ENCODE data around the gene NCAM2. TPM values are rescaled to one million over a fixed set of nuclear protein-coding genes. Genes with fewer than 3 reads are reported as not detected.

NCAM2 gene
- total and polyA plus RNA-seq, 2 of the 8 experiments (the other 6 are each of a cell fraction or from before 2014, with no cell fraction given), result 0.14 to 1.1 TPM

GRCh38 chr21:21439761-21440160, 441.6 kb downstream of the NCAM2 start:
- H3K4ac ChIP-seq (replicated peaks; ENCODE audit: insufficient read length, low read depth, low read length), result no peak overlapping the region
- no peak overlapping the region for H3K9ac ChIP-seq (replicated peaks in 1 of 4; ENCODE audit: extremely low read depth in 1 of 4, low read depth in 3 of 4, low read length in 3 of 4)
- no peak overlapping the region for H3K4me3 ChIP-seq (ENCODE audit: extremely low read depth in 1 of 4, insufficient read depth in 2 of 4, low read depth in 3 of 4, low read length in 4 of 4)
- FAIRE-seq (no peak), DNase-seq (ENCODE audit: low read depth in 1 of 2, low spot score in 2 of 2) (no peak)
- H3K14ac ChIP-seq (ENCODE audit: insufficient read length), result no peak overlapping the region
- H3K27me3 ChIP-seq (replicated peaks in 1 of 4; ENCODE audit: control insufficient read depth in 3 of 4, extremely low read depth in 1 of 4, insufficient read depth in 3 of 4, low read length in 3 of 4), result no peaks in the 10 kb centered on the region
- H3K9me3 ChIP-seq (ENCODE audit: insufficient read depth in 2 of 2, low read depth in 1 of 2, low read length in 1 of 2), result no peaks in the 10 kb centered on the region
- H3K27ac ChIP-seq (ENCODE audit: low read depth, low read length), result no peak overlapping the region
- H2BK20ac ChIP-seq (ENCODE audit: low read length), result no peak overlapping the region
- no peaks in the 10 kb centered on the region for H3K23me2 ChIP-seq (ENCODE audit: low read depth, low read length)
- H3K79me2 ChIP-seq (ENCODE audit: control insufficient read depth in 1 of 2, insufficient read depth in 2 of 2, low read length in 2 of 2), result no peaks in the 10 kb centered on the region
- WGBS, 2 experiments (ENCODE audit: extremely low coverage in 1 of 2, insufficient coverage in 1 of 2, insufficient read length in 1 of 2, insufficient replicate concordance in 2 of 2, low coverage in 1 of 2, low lambda C conversion rate in 2 of 2, missing lambda C conversion rate in 1 of 2), result 94% methylated on average over 3 of the region's 3 CpGs; no CpG with 5 or more reads in 1 of the 2 experiments
- no peak overlapping the region for H2BK5ac ChIP-seq (ENCODE audit: low read depth, low read length)
- CTCF ChIA-PET (ENCODE audit: partially characterized antibody), result no interaction called here
- H2BK120ac ChIP-seq (replicated peaks; ENCODE audit: low read depth, low read length), result no peak overlapping the region
- no peak overlapping the region for H3K4me2 ChIP-seq (ENCODE audit: insufficient read depth in 1 of 2, low read depth in 2 of 2, low read length in 2 of 2)
- H2AK5ac ChIP-seq (ENCODE audit: low read depth, low read length), result no peak overlapping the region
- H3K36me3 ChIP-seq (ENCODE audit: control insufficient read depth in 2 of 4, insufficient read depth in 4 of 4, low read length in 3 of 4), result no peaks in the 10 kb centered on the region
- no peak overlapping the region for H3K56ac ChIP-seq (replicated peaks; ENCODE audit: insufficient read length, low read depth, low read length)
- no peak overlapping the region for H3K18ac ChIP-seq (ENCODE audit: extremely low read depth, low read length)
- H2BK15ac ChIP-seq (ENCODE audit: low read length), result no peak overlapping the region
- H4K91ac ChIP-seq (replicated peaks; ENCODE audit: insufficient read length, low read length), result no peak overlapping the region
- H3K4me1 ChIP-seq (replicated peaks in 1 of 4; ENCODE audit: control insufficient read depth in 3 of 4, insufficient read depth in 4 of 4, low read length in 3 of 4), result no peaks in the 10 kb centered on the region
- H2BK12ac ChIP-seq (ENCODE audit: low read depth, low read length), result no peak overlapping the region
- no peak overlapping the region for H2AFZ ChIP-seq (ENCODE audit: low read length)
- H4K8ac ChIP-seq (ENCODE audit: extremely low read depth, insufficient read depth, low read length), result no peak overlapping the region
- no peaks in the 10 kb centered on the region for H4K20me1 ChIP-seq (replicated peaks in 1 of 2; ENCODE audit: control insufficient read depth in 1 of 2, insufficient read depth in 2 of 2, low read length in 2 of 2)
- POLR2A ChIA-PET (ENCODE audit: partially characterized antibody), result no interaction called here
- no peak overlapping the region for H4K5ac ChIP-seq (ENCODE audit: insufficient read length, low read depth, low read length)
- H3K23ac ChIP-seq (ENCODE audit: insufficient read length), result no peak overlapping the region
- H3K79me1 ChIP-seq (ENCODE audit: low read depth, low read length), result no peaks in the 10 kb centered on the region
- TF ChIP-seq ZNF274 (IDR thresholded peaks at IDR 0.05; ENCODE audit: borderline replicate concordance, extremely low read depth, low read length) (no peak), SIX5 (IDR thresholded peaks at IDR 0.05; ENCODE audit: low read depth, low read length) (no peak), NANOG (IDR thresholded peaks at IDR 0.05; ENCODE audit: insufficient read depth, low read depth, low read length, poor library complexity, severe bottlenecking) (no peak), RNF2 (IDR thresholded peaks at IDR 0.05; ENCODE audit: borderline replicate concordance, low read depth, low read length, missing control alignments, poor library complexity, severe bottlenecking) (no peak), POLR2AphosphoS5 (IDR thresholded peaks at IDR 0.05; ENCODE audit: low read depth, low read length) (no peak), RAD21 (IDR thresholded peaks at IDR 0.05 in 1 of 2, conservative IDR thresholded peaks at IDR 0.05 in 1 of 2; ENCODE audit: low read depth in 2 of 2, low read length in 2 of 2) (no peak), KDM1A (IDR thresholded peaks at IDR 0.05; ENCODE audit: borderline replicate concordance, low read length) (no peak), KDM4A (IDR thresholded peaks at IDR 0.05; ENCODE audit: low read depth, low read length, severe bottlenecking) (no peak), TAF7 (optimal IDR thresholded peaks at IDR 0.05; ENCODE audit: borderline replicate concordance, low read depth, low read length) (no peak), HDAC2 (IDR thresholded peaks at IDR 0.05; ENCODE audit: borderline replicate concordance in 1 of 2, low read depth in 2 of 2, low read length in 2 of 2) (no peak), SRF (IDR thresholded peaks at IDR 0.05; ENCODE audit: low read depth, low read length) (no peak), TCF12 (IDR thresholded peaks at IDR 0.05; ENCODE audit: low read depth, low read length) (no peak), ASH2L (IDR thresholded peaks at IDR 0.05; ENCODE audit: low read length) (no peak), BCL11A (IDR thresholded peaks at IDR 0.05; ENCODE audit: low read depth in 2 of 2, low read length in 2 of 2) (no peak)
